Activated naive CD4-positive, alpha-beta T cell treated with anti-CD3 and anti-CD28 coated beads, Interleukin-2, amount 50 U/mL, for 24 hours (primary cell): ENCODE measurements around the gene COMMD7.

ENCODE experiments used
- H3K27ac Mint-ChIP-seq: one replicate; pipeline ENCODE4 v1.8.0; 2021; ENCODE audit warnings: mild to moderate bottlenecking, mixed read lengths
- H3K27me3 Mint-ChIP-seq: one replicate; pipeline ENCODE4 v1.8.0; 2021; ENCODE audit warnings: mixed read lengths
- H3K36me3 Mint-ChIP-seq: one replicate; pipeline ENCODE4 v1.8.0; 2021; ENCODE audit warnings: mixed read lengths
- H3K4me1 Mint-ChIP-seq: one replicate; pipeline ENCODE4 v1.8.0; 2021; ENCODE audit warnings: mixed read lengths
- H3K4me3 Mint-ChIP-seq: one replicate; pipeline ENCODE4 v1.8.0; 2021; ENCODE audit warnings: mild to moderate bottlenecking, mixed read lengths
- H3K9me3 Mint-ChIP-seq: one replicate; pipeline ENCODE4 v1.8.0; 2021; ENCODE audit warnings: mixed read lengths

The COMMD7 gene

DNA sequence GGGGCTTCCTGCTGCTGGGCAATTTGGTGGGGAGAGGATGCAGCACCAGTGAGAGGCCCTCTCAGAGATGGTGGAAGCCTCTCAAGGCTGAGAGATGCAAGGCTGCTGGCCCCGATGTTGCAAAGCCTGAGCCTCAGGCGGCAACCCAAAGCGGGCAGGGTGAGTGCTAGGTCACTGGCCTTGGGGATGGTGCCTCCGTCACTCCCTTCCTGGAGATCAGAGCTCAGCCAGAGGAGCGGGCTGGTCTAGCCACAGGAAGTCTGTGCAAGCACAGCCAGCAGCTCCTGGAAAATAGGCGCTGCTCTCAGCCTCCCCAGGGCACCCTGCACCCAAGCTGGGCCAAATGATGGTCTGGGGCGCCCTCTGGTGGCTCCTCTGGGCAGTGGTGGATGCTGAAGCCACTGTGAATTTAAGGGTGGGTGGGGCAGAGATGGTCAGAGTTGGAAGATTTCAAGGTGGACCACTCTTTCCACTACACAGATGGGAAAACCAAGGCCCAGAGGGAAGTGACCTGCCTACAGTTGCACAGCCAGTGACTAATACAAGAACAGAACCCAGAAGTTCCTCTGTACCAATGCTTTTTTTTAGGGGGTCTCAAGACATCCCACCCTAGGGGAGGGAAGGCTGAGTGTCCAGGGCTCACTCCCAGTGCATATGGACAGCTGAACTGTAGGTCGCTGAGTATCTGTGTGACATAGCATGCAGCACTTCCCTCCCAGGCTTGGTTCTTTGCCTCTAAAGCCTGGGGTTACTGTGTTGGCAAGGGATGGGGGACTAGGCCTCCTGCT lies 90.3 kb downstream of the COMMD7 start:
- H3K4me3 Mint-ChIP-seq, result peak overlapping the region; percentile 4
- peak overlapping the region; percentile 35 for H3K27ac Mint-ChIP-seq

More for the DNA sequence above, 90.3 kb downstream of the COMMD7 start:
- no peaks in the 10 kb centered on the region for H3K9me3 Mint-ChIP-seq
- H3K36me3 Mint-ChIP-seq, result no peaks in the 10 kb centered on the region
- peaks cover 15% of the 10 kb centered on the region for H3K4me1 Mint-ChIP-seq
- no peaks in the 10 kb centered on the region for H3K27me3 Mint-ChIP-seq
